ENCODE results near the gene BLOC1S5.
"Not testable (repeated sequence)": the region's sequence is repeated elsewhere in the genome, so short reads cannot be mapped to it uniquely, and the experiment has no call there.

The BLOC1S5 gene

GRCh38 chr6:7992002-7992815 is 72.0 kb downstream of the BLOC1S5 start:
- no peak for DNase-seq

DNA sequence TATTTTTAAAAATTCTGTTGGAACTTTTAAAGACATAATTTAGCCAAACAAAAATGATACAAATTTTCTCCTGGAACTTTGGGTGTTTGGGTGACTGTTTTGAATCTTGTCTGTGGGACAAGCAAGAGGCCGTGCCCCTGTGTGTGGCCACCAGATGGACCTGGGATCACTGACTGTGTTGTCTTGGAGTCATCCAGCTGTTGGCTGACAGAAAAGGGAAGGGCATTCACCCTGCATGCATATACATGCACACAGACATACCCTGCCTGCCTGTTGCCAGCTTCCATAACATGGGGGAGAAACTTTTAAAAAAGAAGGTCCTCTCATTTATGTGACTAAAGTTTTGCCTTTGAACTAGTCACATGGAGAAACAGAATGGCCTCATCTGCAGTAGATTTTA is 72.7 kb downstream of the BLOC1S5 start:
- no peak for DNase-seq

DNA sequence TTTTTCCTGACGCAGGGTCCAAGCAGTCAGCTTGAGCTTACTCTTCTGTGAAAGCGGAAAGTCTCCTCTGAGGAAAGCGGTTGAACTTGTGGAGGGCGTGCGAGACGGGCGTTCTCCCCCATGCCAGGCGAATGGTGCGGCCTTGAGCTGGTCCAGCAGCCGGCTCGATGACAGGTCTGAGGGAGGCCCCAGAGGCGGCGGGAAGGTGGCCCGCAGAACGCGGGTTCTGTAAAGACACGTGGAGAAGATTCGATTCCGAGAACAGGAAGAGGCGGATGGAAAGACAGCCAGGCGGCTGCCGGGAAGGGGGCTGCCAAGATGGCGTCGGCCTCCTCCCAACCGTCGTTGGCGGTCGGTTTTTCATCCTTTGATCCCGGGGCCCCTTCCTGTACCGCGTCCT is 78.0 kb downstream of the BLOC1S5 start:
- no peak for DNase-seq

DNA sequence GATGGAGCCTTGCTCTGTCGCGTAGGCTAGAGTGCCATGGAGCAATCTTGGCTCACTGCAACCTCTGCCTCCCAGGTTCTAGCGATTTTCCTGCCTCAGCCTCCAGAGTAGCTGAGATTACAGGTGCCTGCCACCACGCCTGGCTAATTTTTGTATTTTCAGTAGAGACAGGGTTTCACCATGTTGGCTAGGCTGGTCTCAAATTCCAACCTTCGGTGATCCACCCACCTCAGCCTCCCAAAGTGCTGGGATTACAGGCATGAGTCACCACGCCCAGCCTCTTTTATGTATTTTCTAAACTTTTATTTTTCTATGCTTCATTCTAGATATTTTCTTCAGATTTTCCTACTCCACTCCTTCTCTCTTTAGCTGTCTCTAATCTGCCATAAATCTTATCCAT is 80.2 kb downstream of the BLOC1S5 start:
- not testable (repeated sequence) for DNase-seq

- no peak for DNase-seq
Measured at GRCh38 chr6:7979831-7980230, 84.4 kb downstream of the BLOC1S5 start.

DNA sequence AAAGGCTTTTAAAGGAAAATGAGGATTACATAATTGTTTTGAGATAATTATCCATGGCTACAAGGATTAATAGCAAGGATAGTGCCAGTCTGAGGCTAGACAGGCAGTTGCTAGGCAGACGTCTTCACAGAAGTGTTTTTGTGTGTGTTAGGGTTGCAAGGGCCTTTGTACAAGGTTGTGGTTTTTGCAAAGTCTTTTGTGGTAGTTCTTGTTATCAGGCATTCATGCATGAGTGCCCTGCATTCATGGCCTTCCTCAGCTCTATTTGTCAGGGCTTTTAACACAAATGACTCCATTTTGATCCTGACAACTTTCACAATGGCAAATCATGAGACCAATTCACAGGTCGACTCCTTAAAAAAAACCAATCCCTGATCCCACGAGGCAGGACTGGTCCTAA is 85.5 kb downstream of the BLOC1S5 start:
- DNase-seq = no peak

DNA sequence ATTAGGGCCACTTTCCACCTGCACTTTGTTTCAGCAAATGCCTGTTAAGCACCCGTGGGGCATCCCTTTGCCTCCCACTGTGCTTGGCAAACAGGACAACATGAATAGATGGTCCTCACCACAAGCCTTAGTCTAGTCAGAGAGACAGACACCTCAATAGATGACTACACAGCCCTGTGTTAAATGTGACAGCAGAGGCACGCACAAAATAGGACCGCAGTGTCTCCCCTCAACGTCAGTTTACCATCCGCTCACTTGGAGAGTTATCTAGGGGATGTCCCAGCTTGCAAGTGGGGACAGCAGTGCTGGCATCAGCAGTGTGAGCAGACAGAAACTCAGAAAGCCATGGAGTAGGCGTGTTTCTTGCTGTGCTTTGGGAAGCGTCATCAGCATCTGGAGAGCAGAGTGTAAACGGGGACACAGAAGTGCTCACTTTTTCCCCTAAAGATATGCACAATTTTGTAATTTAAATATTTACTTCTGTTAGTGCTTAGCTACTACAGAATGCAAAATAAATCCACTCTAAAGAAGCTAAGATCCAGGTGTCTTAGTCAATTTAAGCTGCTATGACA is 87.6 kb downstream of the BLOC1S5 start:
- DNase-seq = no peak

- no peak for DNase-seq
Measured at GRCh38 chr6:7975764-7976146, 88.4 kb downstream of the BLOC1S5 start.

GRCh38 chr6:7974938-7975763 is 89.0 kb downstream of the BLOC1S5 start:
- no peak for DNase-seq

DNA sequence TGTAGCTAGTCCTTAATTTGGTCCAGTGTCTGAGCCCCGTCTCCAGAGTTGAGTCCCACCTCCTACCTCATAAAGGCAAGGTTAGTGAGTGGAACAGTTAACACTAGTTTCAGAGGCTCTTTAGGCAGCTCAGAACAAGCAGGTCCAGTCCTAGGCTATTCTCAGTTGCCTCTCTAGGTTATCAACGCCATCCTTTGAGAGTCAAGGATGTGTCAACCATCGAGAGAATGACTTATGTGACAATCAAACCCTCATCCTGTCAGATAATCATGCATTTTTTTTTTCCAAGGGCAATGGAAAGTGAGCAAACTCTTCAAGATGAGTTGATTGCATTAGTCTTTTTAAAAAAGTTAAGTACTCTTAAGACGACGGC is 89.6 kb downstream of the BLOC1S5 start:
- DNase-seq = no peak

DNA sequence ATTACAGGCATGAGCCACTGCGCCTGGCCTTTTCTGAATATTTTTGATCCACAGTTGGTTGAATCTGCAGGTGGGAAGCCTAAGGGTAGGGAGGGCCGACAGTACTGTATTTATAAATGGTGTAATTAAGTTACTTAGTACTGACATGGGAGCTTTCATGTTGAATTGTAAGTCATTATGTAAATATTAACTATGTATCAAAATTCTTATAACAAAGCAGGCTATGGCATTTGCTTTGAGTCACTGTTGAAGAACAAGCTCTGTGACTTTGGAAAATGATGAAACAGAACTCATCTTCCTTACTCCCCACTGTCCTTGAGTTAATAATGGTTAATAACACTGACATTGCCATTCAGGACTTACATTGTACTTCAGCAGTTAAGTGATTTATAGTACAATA is 90.6 kb downstream of the BLOC1S5 start:
- DNase-seq = no peak

DNA sequence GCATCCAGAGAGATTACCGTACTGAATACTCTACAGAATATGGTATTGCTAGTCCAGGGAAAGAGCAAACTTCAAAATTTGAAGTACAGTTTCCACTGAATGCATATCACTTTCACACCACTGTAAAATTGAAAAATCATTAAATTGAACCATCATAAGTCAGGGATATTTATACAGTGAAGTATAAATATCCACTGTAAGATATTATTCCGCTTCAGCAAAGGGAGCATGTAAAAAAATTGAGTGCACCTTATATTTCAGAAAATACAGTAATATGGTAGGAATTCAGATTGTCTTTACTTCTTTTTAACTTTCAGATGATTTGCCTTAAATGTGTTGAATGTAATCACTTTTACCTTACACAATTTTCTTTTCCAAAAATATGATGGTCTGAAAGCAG is 92.7 kb downstream of the BLOC1S5 start:
- no peak for DNase-seq

DNA sequence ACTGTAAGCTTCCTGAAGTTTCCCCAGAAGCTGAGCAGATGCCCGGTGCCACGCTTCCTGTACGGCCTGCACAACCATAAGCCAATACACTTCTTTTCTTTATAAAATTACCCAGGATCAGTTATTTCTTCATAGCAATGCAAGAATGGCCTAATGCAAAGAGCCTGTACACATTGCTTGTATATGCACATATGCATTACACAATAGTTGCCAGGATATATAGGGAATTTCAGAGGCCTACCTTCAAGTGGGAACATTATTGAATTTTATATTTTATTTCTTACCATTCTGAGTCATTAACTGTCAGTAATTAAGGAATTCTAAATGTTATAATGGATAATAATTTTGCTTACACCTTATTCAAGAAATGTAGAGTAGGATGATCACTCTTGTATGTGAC is 93.6 kb downstream of the BLOC1S5 start:
- no peak for DNase-seq

Measured in activated CD4-positive, CD25-positive, alpha-beta regulatory T cell treated with anti-CD3 and anti-CD28 coated beads, Interleukin-2, amount 50 U/mL, for 72 hours (primary cell).